Left forelimb (tissue), 1 donor: ENCODE results near the gene GPHN.
"Not testable (repeated sequence)": the region's sequence is repeated elsewhere in the genome, so short reads cannot be mapped to it uniquely, and the experiment has no call there.

Experiments used
- DNase-seq: peaks from one replicate; pipeline ENCODE4 v3.0.0-alpha.2; 2018; ENCODE audit warnings: low spot score

GPHN gene

GRCh38 chr14:66502836-66503235, 5.1 kb upstream of the GPHN start:
- not testable (repeated sequence) for DNase-seq

GRCh38 chr14:66503532-66503931, 4.4 kb upstream of the GPHN start:
- DNase-seq: no peak

- DNase-seq: no peak
Measured at GRCh38 chr14:66507181-66507721, 696 bp upstream of the GPHN start.

GRCh38 chr14:66508547-66508845, 549 bp downstream of the GPHN start:
- no peak for DNase-seq

GRCh38 chr14:66508846-66509621, 1.1 kb downstream of the GPHN start:
- DNase-seq: peak; percentile 72

- no peak for DNase-seq
Measured at GRCh38 chr14:66509874-66510273, 1.9 kb downstream of the GPHN start.

GRCh38 chr14:66511849-66512248, 3.9 kb downstream of the GPHN start:
- no peak for DNase-seq

GRCh38 chr14:66514213-66514612, 6.3 kb downstream of the GPHN start:
- no peak for DNase-seq

- no peak for DNase-seq
Measured at GRCh38 chr14:66530526-66530925, 22.6 kb downstream of the GPHN start.

- no peak for DNase-seq
Measured at GRCh38 chr14:66539034-66539433, 31.1 kb downstream of the GPHN start.

- DNase-seq: no peak
Measured at GRCh38 chr14:66540038-66540437, 32.1 kb downstream of the GPHN start.

GRCh38 chr14:66541627-66542026, 33.7 kb downstream of the GPHN start:
- no peak for DNase-seq

GRCh38 chr14:66543996-66544395, 36.0 kb downstream of the GPHN start:
- DNase-seq: no peak

- DNase-seq: not testable (repeated sequence)
Measured at GRCh38 chr14:66545191-66545590, 37.2 kb downstream of the GPHN start.

- not testable (repeated sequence) for DNase-seq
Measured at GRCh38 chr14:66545751-66546150, 37.8 kb downstream of the GPHN start.

- DNase-seq: no peak
Measured at GRCh38 chr14:66563731-66564130, 55.8 kb downstream of the GPHN start.

- no peak for DNase-seq
Measured at GRCh38 chr14:66568220-66568619, 60.3 kb downstream of the GPHN start.

- no peak for DNase-seq
Measured at GRCh38 chr14:66572826-66573225, 64.9 kb downstream of the GPHN start.

GRCh38 chr14:66575014-66575413, 67.1 kb downstream of the GPHN start:
- DNase-seq: no peak

- DNase-seq: no peak
Measured at GRCh38 chr14:66575939-66576338, 68.0 kb downstream of the GPHN start.

- DNase-seq: not testable (repeated sequence)
Measured at GRCh38 chr14:66587753-66588152, 79.8 kb downstream of the GPHN start.

- DNase-seq: no peak
Measured at GRCh38 chr14:66595394-66595793, 87.4 kb downstream of the GPHN start.

- no peak for DNase-seq
Measured at GRCh38 chr14:66596241-66596985, 88.5 kb downstream of the GPHN start.
